Measurements from ENCODE around the gene PRORP. TPM values are rescaled to one million over a fixed set of nuclear protein-coding genes. Genes with fewer than 3 reads are reported as not detected.
"Not testable (repeated sequence)": the region's sequence is repeated elsewhere in the genome, so short reads cannot be mapped to it uniquely, and the experiment has no call there.

PRORP gene
- polyA plus RNA-seq, 1 of the 3 experiments (the other 2 are of a cell fraction): 17.9 TPM

DNA sequence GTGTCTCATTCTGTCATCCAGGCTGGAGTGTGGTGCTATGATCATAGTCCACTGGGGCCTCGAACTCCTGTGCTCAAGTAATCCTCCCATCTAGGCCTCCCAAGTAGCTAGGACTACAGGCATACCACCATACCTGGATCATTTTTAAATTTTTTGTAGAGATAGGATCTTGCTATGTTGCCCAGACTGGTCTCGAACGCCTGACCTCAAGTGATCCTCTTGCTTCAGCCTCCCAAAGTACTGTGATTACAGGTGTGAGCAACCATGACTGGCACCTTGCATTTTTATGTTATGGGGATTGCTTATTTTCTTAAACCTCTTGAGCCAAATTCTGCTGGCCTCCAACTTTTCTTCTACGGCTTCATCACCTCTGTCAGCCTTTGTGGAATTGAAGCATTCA, 26.9 kb downstream of the PRORP start (continued):
- TF ChIP-seq, protein P1, sequence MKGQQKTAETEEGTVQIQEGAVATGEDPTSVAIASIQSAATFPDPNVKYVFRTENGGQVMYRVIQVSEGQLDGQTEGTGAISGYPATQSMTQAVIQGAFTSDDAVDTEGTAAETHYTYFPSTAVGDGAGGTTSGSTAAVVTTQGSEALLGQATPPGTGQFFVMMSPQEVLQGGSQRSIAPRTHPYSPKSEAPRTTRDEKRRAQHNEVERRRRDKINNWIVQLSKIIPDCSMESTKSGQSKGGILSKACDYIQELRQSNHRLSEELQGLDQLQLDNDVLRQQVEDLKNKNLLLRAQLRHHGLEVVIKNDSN (IDR thresholded peaks at IDR 0.05; ENCODE audit: borderline replicate concordance, low read depth): no peak
- TF ChIP-seq RAD21 (IDR thresholded peaks at IDR 0.05; ENCODE audit: low read length): no peak
- no peak for TF ChIP-seq SMC3 (IDR thresholded peaks at IDR 0.05; ENCODE audit: low read depth, low read length)
- no peak for TF ChIP-seq NFIC (IDR thresholded peaks at IDR 0.05; ENCODE audit: borderline replicate concordance)
- TF ChIP-seq RFX5 (IDR thresholded peaks at IDR 0.05; ENCODE audit: low read length): no peak
- TF ChIP-seq, protein P2, sequence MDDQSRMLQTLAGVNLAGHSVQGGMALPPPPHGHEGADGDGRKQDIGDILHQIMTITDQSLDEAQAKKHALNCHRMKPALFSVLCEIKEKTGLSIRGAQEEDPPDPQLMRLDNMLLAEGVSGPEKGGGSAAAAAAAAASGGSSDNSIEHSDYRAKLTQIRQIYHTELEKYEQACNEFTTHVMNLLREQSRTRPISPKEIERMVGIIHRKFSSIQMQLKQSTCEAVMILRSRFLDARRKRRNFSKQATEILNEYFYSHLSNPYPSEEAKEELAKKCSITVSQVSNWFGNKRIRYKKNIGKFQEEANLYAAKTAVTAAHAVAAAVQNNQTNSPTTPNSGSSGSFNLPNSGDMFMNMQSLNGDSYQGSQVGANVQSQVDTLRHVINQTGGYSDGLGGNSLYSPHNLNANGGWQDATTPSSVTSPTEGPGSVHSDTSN (IDR thresholded peaks at IDR 0.05): no peak
- TF ChIP-seq YY1 (IDR thresholded peaks at IDR 0.05; ENCODE audit: low read depth): no peak
- no peak for TF ChIP-seq POLR2AphosphoS5 (IDR thresholded peaks at IDR 0.05; ENCODE audit: low read depth, low read length)
- no peak for TF ChIP-seq CHD2 (IDR thresholded peaks at IDR 0.05; ENCODE audit: low read length, partially characterized antibody)

GRCh38 chr14:35152531-35152930, 30.2 kb downstream of the PRORP start:
- H3K27ac ChIP-seq (ENCODE audit: low read depth in 2 of 2, low read length in 1 of 2); H3K9me2 ChIP-seq; H4K20me1 ChIP-seq (ENCODE audit: insufficient read depth); DNase-seq; H3K4me2 ChIP-seq; H3K4me3 ChIP-seq (ENCODE audit: low read depth in 2 of 2, low read length in 1 of 2); POLR2A ChIA-PET; H3K9me3 ChIP-seq; CTCF ChIA-PET; H3K9ac ChIP-seq; H2AFZ ChIP-seq (ENCODE audit: low read depth); H3K27me3 ChIP-seq (ENCODE audit: insufficient read depth); H3F3A ChIP-seq (replicated peaks; ENCODE audit: insufficient read depth): not testable (repeated sequence)
- Histone ChIP-seq H3K4me1 (ENCODE audit: control insufficient read depth in 1 of 2, insufficient read depth in 2 of 2, low read depth in 1 of 2, low read length in 1 of 2) (peaks cover 9 to 11% of the 10 kb centered on the region in 2 experiments; a peak in 3 of 4 replicates), H3K36me3 (replicated peaks in 1 of 2; ENCODE audit: control insufficient read depth in 1 of 2, insufficient read depth in 2 of 2, low read length in 1 of 2) (peaks cover 0 to 17% of the 10 kb centered on the region in 2 experiments), H3K79me2 (ENCODE audit: insufficient read depth) (peaks cover 12% of the 10 kb centered on the region; the same call in 1 of the 2 replicates)
- WGBS (ENCODE audit: low lambda C conversion rate): 90% methylated on average over 12 of the region's 35 CpGs

- H3K4me2 ChIP-seq: no peak overlapping the region
- no peak overlapping the region for H3K9ac ChIP-seq
- 88% methylated on average over 2 of the region's 2 CpGs for WGBS (ENCODE audit: low lambda C conversion rate)
- H2AFZ ChIP-seq (ENCODE audit: low read depth): no peak overlapping the region
- no peak overlapping the region for H3K4me3 ChIP-seq (ENCODE audit: low read depth in 2 of 2, low read length in 1 of 2)
- H3K27ac ChIP-seq (ENCODE audit: low read depth in 2 of 2, low read length in 1 of 2): no peak overlapping the region
- H3K9me2 ChIP-seq: no peaks in the 10 kb centered on the region
- H3K36me3 ChIP-seq (replicated peaks in 1 of 2; ENCODE audit: control insufficient read depth in 1 of 2, insufficient read depth in 2 of 2, low read length in 1 of 2): peaks cover 8 to 9% of the 10 kb centered on the region in 2 experiments
- ChIA-PET CTCF (interaction anchor here (0.8 to 4.6 kb wide), 5 partner anchors 13 to 260 kb away, joined by 3 to 20 read pairs (median 3); no protein-coding TSS in a partner anchor), POLR2A (no interaction called here)
- no peaks in the 10 kb centered on the region for H3K27me3 ChIP-seq (ENCODE audit: insufficient read depth)
- H3K9me3 ChIP-seq: no peaks in the 10 kb centered on the region
- no peaks in the 10 kb centered on the region for H4K20me1 ChIP-seq (ENCODE audit: insufficient read depth)
- TF ChIP-seq MXI1 (IDR thresholded peaks at IDR 0.05; ENCODE audit: low read depth, low read length): no peak
- TF ChIP-seq POLR2AphosphoS5 (IDR thresholded peaks at IDR 0.05; ENCODE audit: low read depth, low read length): no peak
- TF ChIP-seq MAX (IDR thresholded peaks at IDR 0.05; ENCODE audit: low read depth): no peak
- TF ChIP-seq EZH2phosphoT487 (IDR thresholded peaks at IDR 0.05; ENCODE audit: borderline replicate concordance, low read depth): no peak
- no peak for TF ChIP-seq NRF1 (IDR thresholded peaks at IDR 0.05; ENCODE audit: low read depth, low read length)
- TF ChIP-seq EP300 (IDR thresholded peaks at IDR 0.05; ENCODE audit: borderline replicate concordance in 1 of 2, low read depth in 1 of 2, low read length in 1 of 2): no peak
- TF ChIP-seq FOSL2 (IDR thresholded peaks at IDR 0.05; ENCODE audit: borderline replicate concordance, low read depth): no peak
- no peak for TF ChIP-seq RXRA (IDR thresholded peaks at IDR 0.05; ENCODE audit: borderline replicate concordance, low read depth)
- no peak for TF ChIP-seq TCF12 (IDR thresholded peaks at IDR 0.05)
- H3K4me1 ChIP-seq (ENCODE audit: control insufficient read depth in 1 of 2, insufficient read depth in 2 of 2, low read depth in 1 of 2, low read length in 1 of 2): peaks cover 10 to 16% of the 10 kb centered on the region in 2 experiments; a peak in 3 of 4 replicates
- peaks cover 10% of the 10 kb centered on the region; the same call in 1 of the 2 replicates for H3K79me2 ChIP-seq (ENCODE audit: insufficient read depth)
- no peak for DNase-seq
- peaks cover 4% of the 10 kb centered on the region for H3F3A ChIP-seq (replicated peaks; ENCODE audit: insufficient read depth)
Observed at GRCh38 chr14:35154016-35154415, 31.7 kb downstream of the PRORP start.
